GDM1 (cell line): ENCODE measurements around the gene ELAVL1.
"Not testable (repeated sequence)": the region's sequence is repeated elsewhere in the genome, so short reads cannot be mapped to it uniquely, and the experiment has no call there.

ENCODE experiments used
- DNase-seq: peaks from one replicate; lab custom pipeline; 2025; lab: John Stamatoyannopoulos, UW

The ELAVL1 gene

DNA sequence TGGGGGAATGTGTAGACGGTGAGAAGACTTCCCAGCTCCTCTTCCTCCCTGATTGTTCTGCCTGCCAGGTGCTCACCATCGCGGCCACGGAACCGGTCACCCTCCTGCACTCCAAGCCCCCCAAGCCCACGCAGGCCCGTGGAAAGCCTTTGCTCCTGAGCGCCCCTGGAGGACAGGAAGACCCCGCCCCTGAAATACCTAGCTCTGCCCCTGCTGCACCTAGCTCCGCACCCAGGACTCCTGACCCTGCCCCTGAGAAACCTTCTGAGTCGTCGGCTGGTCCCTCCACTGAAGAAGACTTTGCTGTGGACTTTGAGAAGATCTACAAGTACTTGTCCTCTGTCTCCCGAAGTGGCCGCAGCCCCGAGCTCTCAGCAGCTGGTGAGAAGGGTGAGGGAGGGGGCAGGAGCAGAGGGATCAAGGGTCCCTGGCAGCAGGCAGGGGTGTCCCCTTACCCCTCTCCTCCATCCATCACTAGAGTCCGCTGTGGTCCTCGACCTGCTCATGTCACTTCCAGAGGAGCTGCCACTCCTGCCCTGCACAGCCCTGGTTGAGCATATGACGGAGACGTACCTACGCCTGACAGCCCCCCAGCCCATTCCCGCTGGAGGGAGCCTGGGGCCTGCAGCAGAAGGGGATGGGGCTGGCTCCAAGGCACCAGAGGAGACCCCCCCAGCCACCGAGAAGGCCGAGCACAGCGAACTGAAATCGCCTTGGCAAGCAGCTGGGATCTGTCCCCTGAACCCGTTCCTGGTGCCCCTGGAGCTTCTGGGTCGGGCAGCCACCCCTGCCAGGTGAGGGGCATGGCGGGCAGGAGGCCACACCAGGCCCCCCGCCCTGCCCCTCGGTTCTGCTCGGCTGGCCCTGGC lies 83.2 kb downstream of the ELAVL1 start:
- DNase-seq: no peak

DNA sequence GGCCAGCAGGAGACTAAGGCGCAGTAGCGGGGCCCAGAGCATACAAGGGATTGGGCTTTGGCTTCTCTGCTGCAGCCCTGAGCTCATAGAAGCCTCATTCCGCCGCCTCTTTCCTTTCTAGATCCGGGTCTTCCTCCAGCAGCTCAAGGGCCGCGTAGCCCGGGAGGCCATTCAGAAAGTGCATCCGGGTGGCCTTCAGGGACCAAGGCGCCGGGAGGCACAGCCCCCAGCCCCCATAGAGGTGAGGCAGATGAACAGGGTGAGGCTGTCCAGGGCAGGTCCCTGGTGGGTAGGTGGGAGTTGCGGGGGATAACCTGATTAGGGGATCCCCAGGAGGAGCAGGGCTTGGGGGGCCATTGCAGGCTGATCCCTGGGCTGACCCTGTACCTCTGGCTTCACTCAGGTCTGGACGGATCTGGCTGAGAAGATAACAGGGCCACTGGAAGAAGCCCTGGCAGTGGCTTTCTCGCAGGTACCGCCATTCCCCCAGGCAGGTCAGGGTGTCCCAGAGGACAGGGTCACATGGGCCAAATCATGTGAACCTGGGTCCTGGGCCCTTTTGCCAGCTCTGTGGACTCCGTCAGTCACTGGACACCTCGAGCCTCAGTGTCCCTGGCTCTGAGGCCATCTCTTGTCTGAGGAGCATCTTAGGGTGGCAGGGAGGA lies 84.0 kb downstream of the ELAVL1 start:
- no peak for DNase-seq

DNA sequence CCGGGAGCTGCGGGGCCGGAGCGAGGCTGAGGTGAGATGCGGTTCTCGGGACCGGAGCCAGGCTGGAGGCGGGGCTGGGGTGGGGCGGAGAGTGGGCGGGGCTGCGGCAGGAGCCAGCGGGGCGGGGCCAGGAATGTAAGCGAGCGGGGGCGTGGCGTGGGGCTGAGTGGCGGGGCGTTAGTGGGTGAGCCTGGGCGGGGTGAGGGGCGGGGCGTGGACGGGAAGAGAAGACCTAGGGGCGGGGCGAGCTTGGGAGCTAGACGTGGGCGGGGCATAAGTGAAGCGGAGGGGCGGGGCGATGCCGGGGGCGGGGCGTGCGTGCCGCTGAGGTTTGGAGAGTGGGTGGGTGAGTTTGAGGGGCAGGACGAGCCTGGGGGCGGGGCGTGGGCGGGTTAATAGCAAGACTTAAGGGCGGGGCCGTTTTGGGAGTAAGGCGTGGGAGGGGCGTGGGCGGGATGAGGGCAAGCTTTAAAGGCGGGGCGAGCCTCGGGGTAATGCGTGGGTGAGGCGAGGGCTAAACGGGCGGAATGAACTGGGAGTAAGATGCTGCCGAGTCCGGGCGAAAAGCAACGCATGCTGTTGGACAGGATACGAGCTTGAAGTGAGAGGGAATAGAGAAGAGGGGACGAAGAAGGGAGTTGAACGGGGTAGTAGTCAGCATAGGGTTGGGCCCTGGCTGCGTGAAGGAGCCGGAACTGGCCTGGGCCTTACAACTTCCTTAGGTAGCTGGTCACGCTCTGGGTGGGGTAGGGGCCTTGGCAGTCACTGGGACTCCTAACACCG lies 84.7 kb downstream of the ELAVL1 start:
- DNase-seq: peak; percentile 99

DNA sequence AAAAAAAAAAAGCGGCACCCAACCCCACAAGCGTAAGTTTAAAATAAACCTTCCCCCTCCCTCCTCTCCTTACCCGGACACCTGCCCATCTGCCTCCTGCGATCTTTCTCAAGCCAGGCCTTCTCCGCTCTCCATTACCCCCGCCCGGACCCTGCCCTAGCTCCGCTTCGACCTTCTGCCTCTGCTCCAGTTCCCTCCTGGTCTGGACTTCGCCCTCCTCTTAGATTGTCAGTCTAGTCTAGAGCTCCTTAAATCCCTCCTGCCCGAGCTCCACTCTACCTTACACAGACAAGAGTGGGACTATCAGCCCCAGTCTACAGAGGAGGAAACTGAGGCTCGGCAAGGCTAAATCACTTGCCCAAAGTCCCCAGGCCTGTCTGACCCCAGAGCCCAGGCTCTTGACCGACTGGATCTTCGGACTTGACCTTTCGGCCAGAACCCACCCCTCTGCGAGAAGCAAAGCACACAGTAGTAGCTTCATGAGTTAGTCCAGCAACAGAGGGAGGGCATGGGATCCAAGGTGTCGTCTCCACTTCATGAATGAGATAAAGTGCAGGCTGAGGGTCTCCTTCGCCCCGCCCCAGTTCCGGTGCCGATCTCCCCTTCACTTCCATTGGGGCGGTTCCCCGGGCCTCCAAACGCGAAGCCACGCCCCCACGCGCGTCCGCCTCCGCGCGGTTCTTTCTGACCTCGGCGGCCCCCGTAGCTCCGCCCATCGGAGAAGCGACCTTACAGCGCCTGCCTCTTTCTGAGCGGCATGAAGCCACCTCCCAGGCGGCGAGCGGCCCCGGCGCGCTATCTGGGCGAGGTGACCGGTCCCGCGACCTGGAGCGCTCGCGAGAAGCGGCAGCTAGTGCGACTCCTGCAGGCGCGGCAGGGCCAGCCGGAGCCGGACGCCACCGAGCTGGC lies 85.6 kb downstream of the ELAVL1 start, which contains the start of gene SNAPC2:
SNAPC2 (plus strand) TSS at position 729 of the 909 bp plus-strand sequence; CDS start at position 758, 29 bp downstream.
- DNase-seq: peak; percentile 91

DNA sequence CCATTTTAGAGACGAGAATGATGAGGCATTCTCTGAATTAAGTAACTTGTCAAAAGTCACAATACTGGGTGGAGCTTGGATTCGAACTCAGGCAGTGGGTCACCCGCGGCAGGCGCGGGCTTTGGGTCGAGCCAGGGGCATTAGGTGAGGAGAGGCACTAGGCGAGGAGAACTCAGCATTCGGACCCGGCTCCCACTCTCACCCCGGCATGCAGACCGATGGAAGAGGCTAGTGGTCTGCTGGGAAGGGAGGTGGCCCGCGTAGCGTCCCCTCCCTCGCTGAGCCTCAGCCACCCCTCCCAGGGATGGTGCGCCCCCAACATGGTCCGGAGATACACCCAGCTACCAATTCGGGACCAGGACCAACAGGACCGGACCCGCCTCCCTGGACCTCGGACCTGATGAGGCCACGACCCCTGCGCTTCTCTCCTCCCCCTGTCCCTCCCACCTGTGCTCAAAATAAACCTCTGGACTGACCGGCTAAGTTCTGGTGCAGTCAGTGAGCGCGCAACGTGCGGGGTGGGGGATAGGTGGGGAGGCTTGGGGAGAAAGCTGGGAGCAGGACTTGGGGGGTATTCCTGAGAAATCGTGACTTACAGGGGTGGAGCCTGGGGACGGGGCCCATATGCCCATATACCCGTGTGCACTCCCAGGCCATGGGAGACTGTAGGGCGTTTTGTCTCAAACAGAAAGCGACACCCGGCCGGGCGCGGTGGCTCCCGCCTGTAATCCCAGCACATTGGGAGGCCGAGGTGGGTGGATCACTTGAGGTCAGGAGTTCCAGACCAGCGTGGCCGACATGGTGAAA lies 86.6 kb downstream of the ELAVL1 start:
- no peak for DNase-seq

DNA sequence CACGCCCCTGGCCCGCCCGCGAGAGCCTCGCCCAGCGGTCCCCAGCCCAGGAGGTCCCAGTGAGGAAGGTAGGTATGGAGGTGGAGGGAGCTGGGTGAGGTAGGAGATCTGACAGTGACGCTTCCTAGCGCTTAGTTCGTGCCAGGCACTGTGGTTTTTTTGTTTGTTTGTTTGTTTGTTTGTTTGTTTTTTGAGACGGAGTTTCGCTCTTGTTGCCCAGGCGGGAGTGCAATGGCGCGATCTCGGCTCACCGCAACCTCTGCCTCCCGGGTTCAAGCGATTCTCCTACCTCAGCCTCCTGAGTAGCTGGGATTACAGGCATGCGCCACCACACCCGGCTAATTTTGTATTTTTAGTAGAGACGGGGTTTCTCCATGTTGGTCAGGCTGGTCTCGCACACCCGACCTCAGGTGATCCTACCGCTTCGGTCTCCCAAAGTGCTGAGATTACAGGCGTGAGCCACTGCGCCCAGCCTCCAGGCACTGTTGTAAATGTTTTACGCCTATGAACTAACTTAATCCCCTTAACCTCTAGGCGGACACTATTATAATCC lies 87.3 kb downstream of the ELAVL1 start:
- not testable (repeated sequence) for DNase-seq

DNA sequence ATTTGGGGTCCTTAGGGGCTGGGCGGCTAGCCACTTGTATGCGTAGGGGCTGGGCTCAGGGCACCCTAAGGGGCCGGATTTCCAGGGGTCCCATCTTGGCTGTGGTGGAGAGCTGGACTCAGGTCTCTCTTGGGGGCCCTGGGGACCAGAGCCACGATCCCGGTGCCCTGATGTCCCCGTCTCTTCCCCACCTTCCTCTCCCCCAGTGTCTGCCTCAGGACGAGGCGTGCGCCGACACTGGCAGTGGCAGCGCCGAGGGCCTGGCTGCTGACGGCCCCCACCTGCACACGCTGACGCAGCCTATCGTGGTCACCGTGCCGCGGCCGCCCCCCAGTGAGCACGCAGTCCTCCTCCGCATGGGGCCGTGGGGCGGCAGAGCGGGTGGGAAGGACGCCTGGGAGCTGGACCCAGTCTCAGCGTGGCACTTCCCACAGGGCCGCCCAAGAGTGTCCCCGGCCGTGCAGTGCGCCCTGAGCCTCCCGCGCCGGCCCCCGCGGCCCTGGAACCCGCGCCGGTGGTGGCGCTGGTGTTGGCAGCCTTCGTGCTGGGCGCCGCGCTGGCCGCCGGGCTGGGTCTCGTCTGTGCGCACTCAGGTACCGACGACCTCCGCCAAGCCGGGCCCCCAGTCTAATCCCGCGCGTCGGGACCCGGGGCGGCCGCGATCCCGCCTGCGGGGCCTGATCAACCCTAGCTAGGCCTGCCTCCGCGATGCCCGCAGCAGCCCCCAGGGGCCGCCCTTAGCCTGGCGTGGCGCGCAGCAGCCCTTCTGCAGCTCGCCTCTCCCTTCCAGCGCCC lies 88.0 kb downstream of the ELAVL1 start:
- no peak for DNase-seq

DNA sequence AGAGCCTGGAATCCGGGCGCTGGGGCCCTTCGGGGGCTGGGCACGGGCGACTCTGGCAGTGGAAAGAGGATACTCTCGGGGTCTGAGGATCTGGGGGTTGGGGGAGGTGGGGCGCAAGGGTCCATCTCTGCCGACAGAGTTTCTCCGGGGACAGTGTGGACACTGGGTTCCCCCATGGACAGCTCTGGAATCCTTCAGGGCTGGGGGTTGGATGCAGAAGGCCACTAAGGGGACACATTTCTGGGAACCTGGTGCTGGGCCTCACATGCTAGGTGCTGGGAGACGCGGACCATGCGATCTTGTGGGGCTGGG lies 88.5 kb downstream of the ELAVL1 start:
- no peak for DNase-seq

DNA sequence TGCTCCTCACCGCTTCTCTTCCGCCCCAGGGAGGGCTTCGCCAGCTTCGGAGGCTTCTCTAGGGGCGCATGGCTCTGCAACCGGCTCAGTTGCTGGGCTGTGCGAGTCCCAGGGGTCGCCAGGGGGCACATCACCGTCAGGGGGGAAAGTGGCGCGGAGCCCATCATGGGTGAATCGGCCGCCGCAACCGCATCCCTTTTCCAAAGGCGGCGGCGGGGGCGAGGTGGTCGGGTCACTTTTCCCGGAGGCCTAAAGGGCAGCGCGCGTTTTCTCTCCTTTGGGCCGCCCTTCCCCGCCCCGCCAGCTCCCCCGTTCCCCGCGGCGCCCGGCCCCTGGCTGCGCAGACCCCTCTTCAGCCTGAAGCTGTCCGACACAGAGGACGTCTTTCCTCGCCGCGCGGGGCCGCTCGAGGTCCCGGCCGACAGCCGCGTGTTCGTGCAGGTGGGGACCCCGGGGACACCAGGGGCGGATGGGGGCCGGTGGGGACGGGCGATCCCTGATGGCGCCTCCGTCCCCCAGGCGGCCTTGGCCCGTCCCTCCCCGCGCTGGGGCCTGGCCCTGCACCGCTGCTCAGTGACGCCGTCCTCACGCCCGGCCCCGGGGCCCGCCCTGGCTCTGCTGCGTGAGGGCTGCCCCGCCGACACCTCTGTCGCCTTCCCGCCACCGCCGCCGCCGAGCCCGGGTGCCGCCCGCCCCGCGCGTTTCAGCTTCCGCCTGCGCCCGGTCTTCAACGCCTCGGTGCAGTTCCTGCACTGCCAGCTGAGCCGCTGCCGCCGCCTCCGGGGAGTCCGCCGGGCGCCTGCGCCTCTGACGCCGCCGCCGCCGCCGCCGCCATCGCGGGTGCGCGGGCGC lies 89.1 kb downstream of the ELAVL1 start:
- DNase-seq: no peak

DNA sequence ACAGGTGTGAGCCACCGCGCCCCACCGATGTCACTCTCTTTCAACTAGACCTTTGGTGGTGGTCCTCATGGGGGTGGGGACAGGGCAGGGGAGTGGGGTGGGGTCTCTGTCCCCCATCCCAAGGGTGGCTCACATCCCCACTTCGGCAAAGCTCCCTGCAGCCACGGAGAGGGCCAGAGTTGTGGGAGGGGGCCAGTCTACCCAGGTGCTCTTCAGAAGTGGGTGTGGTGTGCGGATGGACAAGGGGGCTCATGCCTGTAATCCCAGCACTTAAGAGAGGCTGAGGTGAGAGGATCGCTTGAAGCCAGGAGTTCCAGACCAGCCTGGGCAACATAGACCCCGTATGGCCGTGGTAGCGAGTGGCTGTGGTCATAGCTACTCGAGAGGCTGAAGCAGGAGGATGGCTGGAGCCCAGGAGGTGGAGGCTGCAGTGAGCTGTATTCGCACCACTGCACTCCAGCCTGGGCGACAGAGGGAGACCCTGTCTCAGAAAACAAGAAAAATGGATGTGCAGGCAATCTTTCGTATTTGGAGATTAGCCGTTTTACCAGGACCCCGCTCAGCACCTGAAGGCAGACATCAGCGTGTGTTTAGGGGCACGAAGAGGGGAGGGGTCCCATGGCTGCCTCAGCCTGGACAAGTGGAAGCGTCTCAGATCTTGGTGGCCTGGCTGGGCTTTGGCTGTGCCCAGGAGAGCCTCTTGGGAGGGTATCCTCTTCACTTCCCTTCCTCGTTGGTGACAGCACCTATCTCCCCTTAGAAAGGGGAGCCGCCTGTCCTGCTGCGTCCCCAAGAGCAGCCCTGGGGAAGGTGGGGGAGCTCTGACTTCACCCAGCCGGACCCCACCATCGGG lies 90.0 kb downstream of the ELAVL1 start:
- DNase-seq: no peak

DNA sequence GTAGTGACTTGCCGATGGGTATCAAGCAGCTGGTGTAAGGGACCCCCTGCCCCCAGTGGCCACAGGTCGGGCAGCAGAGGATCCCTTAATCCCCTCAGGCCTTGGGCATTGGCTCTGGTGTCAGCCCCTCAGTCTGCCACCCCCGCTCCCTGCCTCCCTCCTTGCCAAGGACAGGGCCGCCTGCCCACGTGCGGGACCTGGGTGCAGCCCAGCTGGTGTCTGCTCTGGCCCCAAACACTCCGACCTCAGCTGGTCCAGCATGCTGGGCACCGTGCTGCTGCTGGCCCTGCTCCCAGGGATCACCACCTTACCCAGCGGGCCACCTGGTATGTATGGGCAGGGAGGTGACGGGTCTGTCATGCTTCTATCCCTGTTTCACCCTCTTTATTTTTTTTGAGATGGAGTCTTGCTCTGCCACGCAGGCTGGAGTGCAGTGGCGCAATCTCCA lies 90.8 kb downstream of the ELAVL1 start, which contains the start of gene TGFBR3L:
TGFBR3L (plus strand) TSS at position 233 of the 448 bp plus-strand sequence.
- no peak for DNase-seq

DNA sequence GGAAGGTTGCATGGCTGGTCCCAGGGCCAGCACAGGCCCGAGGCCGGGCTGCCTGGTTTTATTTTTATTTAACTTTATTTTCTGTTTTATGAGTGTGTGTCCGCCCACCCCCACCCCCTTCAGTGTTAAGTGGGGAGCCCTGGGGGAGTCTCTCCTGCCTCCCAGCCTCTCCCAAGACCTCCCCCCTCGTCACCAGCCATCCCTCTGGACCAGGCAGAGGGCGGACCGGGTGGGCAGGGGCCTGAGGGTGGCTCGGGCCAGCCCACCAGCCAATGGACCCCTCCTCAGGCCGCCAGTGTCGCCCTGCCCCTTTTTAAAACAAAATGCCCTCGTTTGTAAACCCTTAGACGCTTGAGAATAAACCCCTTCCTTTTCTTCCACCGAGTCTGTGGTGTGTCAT lies 91.3 kb downstream of the ELAVL1 start:
- DNase-seq: no peak

DNA sequence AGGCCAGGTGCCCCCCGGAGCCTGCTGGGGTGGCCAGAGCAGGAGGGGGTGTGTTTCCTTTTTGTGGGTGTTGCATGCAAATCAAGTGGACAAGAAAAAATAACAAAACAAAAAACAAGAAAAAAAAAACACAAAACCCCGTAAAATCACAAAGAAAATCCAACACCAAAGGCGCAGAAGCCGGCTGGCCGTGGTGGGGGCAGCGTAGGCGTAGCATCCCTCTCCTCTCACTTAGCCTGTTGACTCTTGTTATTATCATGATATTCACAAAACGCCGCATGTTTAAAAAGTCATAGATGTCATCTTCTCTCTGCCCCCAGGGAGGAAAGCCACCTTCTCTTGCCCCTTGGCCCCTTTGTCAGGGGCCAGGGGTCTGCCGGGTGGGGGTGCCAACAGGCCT lies 91.8 kb downstream of the ELAVL1 start:
- DNase-seq: no peak

DNA sequence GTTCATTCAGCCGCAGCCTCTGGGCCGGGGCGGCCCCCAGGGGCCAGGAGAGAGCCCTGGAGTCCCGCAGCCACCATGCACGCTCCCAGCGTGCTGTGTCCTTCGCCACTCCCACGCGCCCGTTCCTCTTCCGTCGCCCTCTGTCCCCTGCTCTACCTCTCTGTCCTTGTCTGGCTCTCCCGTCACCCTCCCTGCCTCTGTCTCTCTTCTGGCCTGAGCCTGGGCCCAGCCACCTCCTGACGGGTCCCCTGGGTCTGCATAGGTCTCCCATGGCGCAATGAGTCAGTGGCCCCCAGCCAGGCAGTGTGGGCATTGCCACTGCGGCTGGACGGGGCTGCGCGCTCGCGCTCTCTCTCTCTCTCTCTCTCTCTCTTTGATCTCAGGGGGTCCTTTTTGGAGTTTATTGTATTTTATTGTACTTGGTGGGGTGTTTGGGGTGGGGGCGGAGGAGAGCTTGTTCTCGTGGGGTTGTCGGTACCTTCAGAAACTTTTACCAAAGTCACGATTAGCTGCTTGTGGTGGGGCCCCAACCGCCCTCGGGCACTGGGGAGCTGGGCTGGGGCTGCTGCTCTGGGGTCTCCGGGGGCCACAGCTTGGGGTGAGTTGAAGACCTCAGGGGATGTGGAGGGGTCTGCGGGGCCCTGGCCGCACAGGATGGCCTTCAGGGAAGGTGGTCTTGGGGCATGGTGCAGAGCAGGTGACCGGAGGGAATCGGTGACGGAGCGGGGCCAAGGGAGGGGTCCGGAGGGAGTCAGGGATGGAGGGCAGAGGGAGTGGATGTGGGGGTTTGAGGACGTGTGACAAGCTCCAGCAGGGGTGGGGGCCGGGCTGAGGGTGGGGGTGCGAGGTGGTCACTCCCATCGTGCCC lies 92.5 kb downstream of the ELAVL1 start:
- DNase-seq: no peak

DNA sequence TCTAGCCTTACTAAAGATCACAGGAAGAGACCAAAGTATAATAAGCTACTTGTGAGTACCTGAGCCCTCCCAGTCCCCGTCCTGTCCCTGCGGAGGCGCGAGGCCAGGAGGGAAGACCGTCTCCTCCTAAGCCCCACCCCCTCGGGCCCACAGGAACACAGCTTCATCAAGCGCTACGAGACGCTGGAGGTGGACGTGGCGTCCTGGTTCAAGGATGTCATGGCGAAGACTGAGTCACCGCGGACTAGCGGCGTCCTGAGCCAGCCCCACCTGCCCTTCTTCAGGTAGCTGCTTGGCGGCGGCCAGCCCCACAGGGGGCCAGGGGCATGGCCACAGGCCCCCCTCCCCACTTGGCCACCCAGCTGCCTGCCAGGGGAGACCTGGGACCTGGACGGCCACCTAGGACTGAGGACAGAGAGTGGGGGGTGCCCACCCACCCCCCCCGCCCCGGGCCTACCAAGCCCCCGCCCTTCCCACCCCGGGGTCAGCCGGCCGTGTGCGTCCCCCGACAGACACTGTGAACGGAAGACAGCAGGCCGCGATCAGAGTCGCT lies 93.2 kb downstream of the ELAVL1 start:
- DNase-seq: no peak

DNA sequence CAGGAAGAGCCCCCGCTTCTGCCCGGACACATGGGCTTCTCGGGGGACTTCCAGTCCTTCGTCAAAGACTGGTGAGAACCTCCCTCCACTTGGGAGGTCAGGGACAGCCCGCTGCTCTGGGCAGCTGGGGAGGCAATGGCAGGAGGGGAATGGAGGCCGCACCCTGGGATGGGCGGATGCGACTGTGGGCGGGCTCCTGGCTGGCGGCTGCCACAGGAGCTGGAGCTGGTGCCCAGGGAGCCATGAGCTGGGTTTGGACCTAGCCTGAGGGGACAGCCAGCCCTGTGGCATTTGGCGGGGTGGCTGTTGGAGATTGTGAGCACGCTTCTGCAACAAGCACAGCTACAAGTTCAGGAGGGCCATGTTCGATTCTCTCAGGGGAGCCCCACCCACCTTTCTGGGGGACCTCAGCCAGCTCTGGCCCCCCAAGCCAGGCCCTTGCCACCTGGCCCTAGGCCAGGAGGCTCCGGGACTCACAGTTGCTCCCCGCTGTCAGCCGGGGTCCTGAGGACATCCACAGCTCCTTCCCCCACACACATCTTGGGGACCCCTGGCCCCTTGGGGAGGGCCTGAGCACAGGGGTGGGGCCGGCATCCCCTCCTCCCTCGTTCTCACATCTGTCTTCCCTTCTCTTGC lies 93.8 kb downstream of the ELAVL1 start:
- no peak for DNase-seq
